HG03066 (cell line): Measurements from ENCODE around the gene TFCP2L1.

Experiments used
- ATAC-seq: cut with Tn5 transposase; IDR thresholded peaks from one replicate; pipeline ENCODE4 v1.9.1; 2021; ENCODE audit warnings: low read depth; ENCODE audit not compliant: unreplicated experiment

Gene TFCP2L1

GRCh38 chr2:121244616-121245015 lies 40.4 kb downstream of the TFCP2L1 start:
- no peak for ATAC-seq

GRCh38 chr2:121243821-121244460 lies 41.1 kb downstream of the TFCP2L1 start:
- ATAC-seq = no peak

GRCh38 chr2:121242976-121243375 lies 42.0 kb downstream of the TFCP2L1 start:
- ATAC-seq = no peak

GRCh38 chr2:121242175-121242875 lies 42.7 kb downstream of the TFCP2L1 start:
- ATAC-seq = no peak

- no peak for ATAC-seq
Measured at GRCh38 chr2:121241466-121241865, 43.5 kb downstream of the TFCP2L1 start.

GRCh38 chr2:121240436-121240835 lies 44.6 kb downstream of the TFCP2L1 start:
- ATAC-seq = no peak

- ATAC-seq = no peak
Measured at GRCh38 chr2:121239969-121240368, 45.0 kb downstream of the TFCP2L1 start.

- no peak for ATAC-seq
Measured at GRCh38 chr2:121239471-121239870, 45.5 kb downstream of the TFCP2L1 start.

GRCh38 chr2:121238828-121239227 lies 46.2 kb downstream of the TFCP2L1 start:
- no peak for ATAC-seq

GRCh38 chr2:121237980-121238665 lies 46.9 kb downstream of the TFCP2L1 start:
- no peak for ATAC-seq

- no peak for ATAC-seq
Measured at GRCh38 chr2:121237336-121237979, 47.5 kb downstream of the TFCP2L1 start.

GRCh38 chr2:121236650-121237180 lies 48.3 kb downstream of the TFCP2L1 start:
- no peak for ATAC-seq

GRCh38 chr2:121236101-121236640 lies 48.8 kb downstream of the TFCP2L1 start:
- ATAC-seq = no peak

- no peak for ATAC-seq
Measured at GRCh38 chr2:121235542-121235941, 49.5 kb downstream of the TFCP2L1 start.

GRCh38 chr2:121234791-121235190 lies 50.2 kb downstream of the TFCP2L1 start:
- no peak for ATAC-seq

- no peak for ATAC-seq
Measured at GRCh38 chr2:121234144-121234543, 50.9 kb downstream of the TFCP2L1 start.

GRCh38 chr2:121233486-121234110 lies 51.4 kb downstream of the TFCP2L1 start:
- no peak for ATAC-seq

GRCh38 chr2:121232626-121233265 lies 52.3 kb downstream of the TFCP2L1 start:
- ATAC-seq = no peak

- no peak for ATAC-seq
Measured at GRCh38 chr2:121231385-121232000, 53.5 kb downstream of the TFCP2L1 start.
